Measurements from ENCODE around the gene SNX32. TPM values are rescaled to one million over a fixed set of nuclear protein-coding genes. Genes with fewer than 3 reads are reported as not detected.

Gene SNX32
- total and polyA plus RNA-seq, 9 of the 15 experiments (the other 6 are each of a cell fraction or from before 2014, with no cell fraction given) = 0.03 TPM; not detected in 7

DNA sequence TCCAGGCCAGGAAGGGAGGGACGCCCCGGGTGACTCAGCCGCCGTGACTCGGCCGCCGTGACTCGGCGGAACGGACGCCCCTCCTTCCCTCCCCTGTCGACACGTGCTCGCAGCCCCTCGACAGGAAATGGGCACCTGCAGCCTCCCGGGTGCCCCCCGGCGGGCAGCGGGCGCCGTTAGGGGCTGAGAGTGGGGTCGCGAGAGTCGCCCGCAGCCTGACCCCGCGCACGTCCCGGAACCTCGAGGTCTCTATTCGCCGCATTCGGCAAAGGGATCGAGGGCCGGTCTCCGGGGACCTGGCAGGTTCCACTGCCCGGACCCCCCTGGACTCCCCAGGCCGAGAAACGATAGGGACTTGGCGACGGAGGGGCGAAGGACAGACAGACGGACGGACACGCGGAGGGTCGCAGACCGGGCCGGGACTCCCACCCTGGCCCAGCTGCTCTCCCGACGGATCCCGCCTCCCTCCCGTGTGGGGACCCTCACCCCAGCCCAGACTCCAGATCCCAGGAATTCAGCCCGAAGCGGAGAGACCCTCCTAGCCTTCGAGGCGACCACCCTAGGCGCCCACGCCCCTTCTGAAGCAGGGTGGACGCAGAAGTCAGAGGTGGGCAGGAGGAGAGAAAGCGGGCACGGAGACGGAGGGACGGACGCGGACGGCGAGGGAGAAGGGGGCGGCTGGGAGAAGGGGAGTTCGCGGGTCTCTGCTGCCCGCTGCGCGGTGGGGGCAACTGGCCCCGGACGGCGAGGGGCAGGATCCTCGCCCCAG lies 65.8 kb downstream of the SNX32 start (continued):
- TF ChIP-seq, protein P1, sequence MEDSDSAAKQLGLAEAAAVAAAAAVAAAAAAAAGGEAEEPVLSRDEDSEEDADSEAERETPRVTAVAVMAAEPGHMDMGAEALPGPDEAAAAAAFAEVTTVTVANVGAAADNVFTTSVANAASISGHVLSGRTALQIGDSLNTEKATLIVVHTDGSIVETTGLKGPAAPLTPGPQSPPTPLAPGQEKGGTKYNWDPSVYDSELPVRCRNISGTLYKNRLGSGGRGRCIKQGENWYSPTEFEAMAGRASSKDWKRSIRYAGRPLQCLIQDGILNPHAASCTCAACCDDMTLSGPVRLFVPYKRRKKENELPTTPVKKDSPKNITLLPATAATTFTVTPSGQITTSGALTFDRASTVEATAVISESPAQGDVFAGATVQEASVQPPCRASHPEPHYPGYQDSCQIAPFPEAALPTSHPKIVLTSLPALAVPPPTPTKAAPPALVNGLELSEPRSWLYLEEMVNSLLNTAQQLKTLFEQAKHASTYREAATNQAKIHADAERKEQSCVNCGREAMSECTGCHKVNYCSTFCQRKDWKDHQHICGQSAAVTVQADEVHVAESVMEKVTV (CRISPR knock-in tag; IDR thresholded peaks at IDR 0.05) = no peak
- TF ChIP-seq DACH1 (IDR thresholded peaks at IDR 0.05; ENCODE audit: partially characterized antibody) (no peak), ZNF668 (CRISPR knock-in tag; IDR thresholded peaks at IDR 0.05) (no peak), FOXM1 (IDR thresholded peaks at IDR 0.05; ENCODE audit: low read depth) (no peak), FOXM1 (CRISPR knock-in tag; IDR thresholded peaks at IDR 0.05; ENCODE audit: low read depth) (peak; percentile 75; the same call in 1 of the 2 replicates), ZNF695 (CRISPR knock-in tag; IDR thresholded peaks at IDR 0.05) (no peak), BACH1 (tag; IDR thresholded peaks at IDR 0.05) (peak; percentile 86), SIRT6 (IDR thresholded peaks at IDR 0.05; ENCODE audit: low read depth, low read length) (peak; percentile 17), RFX1 (IDR thresholded peaks at IDR 0.05) (no peak), TEAD1 (CRISPR knock-in tag; IDR thresholded peaks at IDR 0.05) (peak; percentile 37 to 64; a peak in 1 of 4 replicates), GABPB1 (CRISPR knock-in tag; IDR thresholded peaks at IDR 0.05) (peak; percentile 81; the same call in 1 of the 2 replicates), RBM17 (IDR thresholded peaks at IDR 0.05; ENCODE audit: borderline replicate concordance, low read depth, low read length) (no peak), ZNF589 (CRISPR knock-in tag; IDR thresholded peaks at IDR 0.05; ENCODE audit: low read depth) (peak; percentile 70; the same call in 1 of the 2 replicates), ZBED1 (IDR thresholded peaks at IDR 0.05) (0 out of 2 replicates have a peak, but pooled peaks have one; percentile 51), ELF1 (tag; IDR thresholded peaks at IDR 0.05) (peak; percentile 63)
- TF ChIP-seq, protein P2, sequence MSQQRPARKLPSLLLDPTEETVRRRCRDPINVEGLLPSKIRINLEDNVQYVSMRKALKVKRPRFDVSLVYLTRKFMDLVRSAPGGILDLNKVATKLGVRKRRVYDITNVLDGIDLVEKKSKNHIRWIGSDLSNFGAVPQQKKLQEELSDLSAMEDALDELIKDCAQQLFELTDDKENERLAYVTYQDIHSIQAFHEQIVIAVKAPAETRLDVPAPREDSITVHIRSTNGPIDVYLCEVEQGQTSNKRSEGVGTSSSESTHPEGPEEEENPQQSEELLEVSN (IDR thresholded peaks at IDR 0.05; ENCODE audit: borderline replicate concordance in 1 of 2, extremely low read depth in 1 of 2, insufficient read depth in 1 of 2, insufficient read length in 1 of 2, low read depth in 1 of 2, low read length in 1 of 2, poor library complexity in 1 of 2, severe bottlenecking in 1 of 2) = peak; percentile 94 to 97
- TF ChIP-seq, protein P3, sequence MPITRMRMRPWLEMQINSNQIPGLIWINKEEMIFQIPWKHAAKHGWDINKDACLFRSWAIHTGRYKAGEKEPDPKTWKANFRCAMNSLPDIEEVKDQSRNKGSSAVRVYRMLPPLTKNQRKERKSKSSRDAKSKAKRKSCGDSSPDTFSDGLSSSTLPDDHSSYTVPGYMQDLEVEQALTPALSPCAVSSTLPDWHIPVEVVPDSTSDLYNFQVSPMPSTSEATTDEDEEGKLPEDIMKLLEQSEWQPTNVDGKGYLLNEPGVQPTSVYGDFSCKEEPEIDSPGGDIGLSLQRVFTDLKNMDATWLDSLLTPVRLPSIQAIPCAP (CRISPR knock-in tag; IDR thresholded peaks at IDR 0.05; ENCODE audit: borderline replicate concordance) = no peak
- TF ChIP-seq, protein P4, sequence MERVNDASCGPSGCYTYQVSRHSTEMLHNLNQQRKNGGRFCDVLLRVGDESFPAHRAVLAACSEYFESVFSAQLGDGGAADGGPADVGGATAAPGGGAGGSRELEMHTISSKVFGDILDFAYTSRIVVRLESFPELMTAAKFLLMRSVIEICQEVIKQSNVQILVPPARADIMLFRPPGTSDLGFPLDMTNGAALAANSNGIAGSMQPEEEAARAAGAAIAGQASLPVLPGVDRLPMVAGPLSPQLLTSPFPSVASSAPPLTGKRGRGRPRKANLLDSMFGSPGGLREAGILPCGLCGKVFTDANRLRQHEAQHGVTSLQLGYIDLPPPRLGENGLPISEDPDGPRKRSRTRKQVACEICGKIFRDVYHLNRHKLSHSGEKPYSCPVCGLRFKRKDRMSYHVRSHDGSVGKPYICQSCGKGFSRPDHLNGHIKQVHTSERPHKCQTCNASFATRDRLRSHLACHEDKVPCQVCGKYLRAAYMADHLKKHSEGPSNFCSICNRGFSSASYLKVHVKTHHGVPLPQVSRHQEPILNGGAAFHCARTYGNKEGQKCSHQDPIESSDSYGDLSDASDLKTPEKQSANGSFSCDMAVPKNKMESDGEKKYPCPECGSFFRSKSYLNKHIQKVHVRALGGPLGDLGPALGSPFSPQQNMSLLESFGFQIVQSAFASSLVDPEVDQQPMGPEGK (CRISPR knock-in tag; IDR thresholded peaks at IDR 0.05; ENCODE audit: borderline replicate concordance) = no peak
- TF ChIP-seq, protein P5, sequence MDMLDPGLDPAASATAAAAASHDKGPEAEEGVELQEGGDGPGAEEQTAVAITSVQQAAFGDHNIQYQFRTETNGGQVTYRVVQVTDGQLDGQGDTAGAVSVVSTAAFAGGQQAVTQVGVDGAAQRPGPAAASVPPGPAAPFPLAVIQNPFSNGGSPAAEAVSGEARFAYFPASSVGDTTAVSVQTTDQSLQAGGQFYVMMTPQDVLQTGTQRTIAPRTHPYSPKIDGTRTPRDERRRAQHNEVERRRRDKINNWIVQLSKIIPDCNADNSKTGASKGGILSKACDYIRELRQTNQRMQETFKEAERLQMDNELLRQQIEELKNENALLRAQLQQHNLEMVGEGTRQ (CRISPR knock-in tag; IDR thresholded peaks at IDR 0.05) = peak; percentile 47; the same call in 1 of the 2 replicates
- TF ChIP-seq, protein P6, sequence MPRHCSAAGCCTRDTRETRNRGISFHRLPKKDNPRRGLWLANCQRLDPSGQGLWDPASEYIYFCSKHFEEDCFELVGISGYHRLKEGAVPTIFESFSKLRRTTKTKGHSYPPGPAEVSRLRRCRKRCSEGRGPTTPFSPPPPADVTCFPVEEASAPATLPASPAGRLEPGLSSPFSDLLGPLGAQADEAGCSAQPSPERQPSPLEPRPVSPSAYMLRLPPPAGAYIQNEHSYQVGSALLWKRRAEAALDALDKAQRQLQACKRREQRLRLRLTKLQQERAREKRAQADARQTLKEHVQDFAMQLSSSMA (CRISPR knock-in tag; IDR thresholded peaks at IDR 0.05) = no peak
